Kidney (tissue), 14 donors: ENCODE data around the gene CPT2. TPM values are rescaled to one million over a fixed set of nuclear protein-coding genes. Genes with fewer than 3 reads are reported as not detected.
"Not testable (repeated sequence)": the region's sequence is repeated elsewhere in the genome, so short reads cannot be mapped to it uniquely, and the experiment has no call there.

Source experiments
- DNase-seq, 5 donors: peaks; one replicate each; pipeline ENCODE4 v3.0.0-alpha.2; 2013 to 2020
- FAIRE-seq: peaks from 2 replicates; lab custom pipeline; 2012; peaks lifted over from hg19 to GRCh38; lab: Jason Lieb, UNC
- H3K27ac ChIP-seq, 2 donors: one replicate each; pipeline ENCODE4 v1.7.0; 2013; ENCODE audit warnings: low read depth in 2 of 2, low read length in 2 of 2, inconsistent platforms in 1 of 2
- H3K27me3 ChIP-seq: one replicate; pipeline ENCODE4 v1.7.1; 2013; ENCODE audit warnings: low read length, inconsistent platforms; ENCODE audit not compliant: control insufficient read depth, insufficient read depth
- H3K36me3 ChIP-seq, 3 donors: one replicate each; pipeline versions ENCODE4 v1.7.0 to v1.7.1; 2013; ENCODE audit warnings: low read length in 3 of 3, control low read depth in 1 of 3, inconsistent platforms in 1 of 3; ENCODE audit not compliant: insufficient read depth in 3 of 3, control insufficient read depth in 2 of 3
- H3K4me1 ChIP-seq, 3 donors: one replicate each; pipeline versions ENCODE4 v1.7.0 to v1.7.1; 2013; ENCODE audit warnings: low read length in 3 of 3, inconsistent platforms in 1 of 3, low read depth in 1 of 3; ENCODE audit not compliant: control insufficient read depth in 2 of 3, insufficient read depth in 2 of 3
- H3K4me3 ChIP-seq, 3 donors: one replicate each; pipeline versions ENCODE4 v1.7.0 to v1.8.1; 2013; ENCODE audit warnings: low read length in 3 of 3, control low read depth in 1 of 3, inconsistent platforms in 1 of 3
- H3K9ac ChIP-seq, 3 donors: one replicate each; pipeline versions ENCODE4 v1.7.0 to v1.7.1; 2013; ENCODE audit warnings: low read length in 3 of 3, control low read depth in 1 of 3, inconsistent platforms in 1 of 3
- H3K9me3 ChIP-seq, 3 donors: one replicate each; pipeline versions ENCODE4 v1.7.0 to v1.7.1; 2013; ENCODE audit warnings: low read length in 3 of 3, control low read depth in 1 of 3, inconsistent platforms in 1 of 3; ENCODE audit not compliant: control insufficient read depth in 2 of 3, insufficient read depth in 1 of 3
- CTCF ChIP-seq: IDR thresholded peaks from 3 replicates; pipeline ENCODE4 v1.5.1; 2012; ENCODE audit warnings: mild to moderate bottlenecking, moderate library complexity, borderline replicate concordance; ENCODE audit not compliant: insufficient read depth; ENCODE audit errors: extremely low read depth
- intact Hi-C: fragments of 100-400 bp; cut with DNase I; formaldehyde crosslinking; loops from one replicate; pipeline ENCODE4 v1.11.1; 2022
- polyA plus RNA-seq: library from polyadenylated mRNA; stranded (reverse); fragments of 350-450 nt; fragmentation: Illumina TruSeq; extraction: RNeasy Lipid Tissue Mini Kit (QIAGEN cat#74804); gene quantifications from one replicate; pipeline ENCODE4 v1.2.3, GENCODE V29; 2014; ENCODE audit warnings: low read depth, low replicate concordance; ENCODE audit not compliant: insufficient read depth
- total RNA-seq: library from RNA; stranded (reverse); fragmentation: NEBNext Ultra II Directional; extraction: Animal tissue kit (Norgen Biotek cat#: 25700); gene quantifications from one replicate; pipeline ENCODE4 v1.2.1, GENCODE V29; 2021
- donor health status: control.
- donor health status: control.
- donor health status: control.
- donor health status: control.
- donor health status: control.
- donor health status: DM: yes; HTN: yes; CAD: no.
- donor health status: Normal renal cell carcinoma (clear cell type).

Gene CPT2
- total and polyA plus RNA-seq, 2 donors from 2014 or later: 24.2 to 57.7 TPM

- peak; percentile 86 for FAIRE-seq
- H3K27ac ChIP-seq: no peak overlapping the region
- H3K9ac ChIP-seq: no peak overlapping the region
Observed at GRCh38 chr1:53182111-53182593, 14.5 kb upstream of the CPT2 start.

GRCh38 chr1:53182716-53183094 lies 13.9 kb upstream of the CPT2 start:
- no peaks in the 10 kb centered on the region for H3K27me3 ChIP-seq
- H3K27ac ChIP-seq: no peak overlapping the region
- H3K9me3 ChIP-seq: no peaks in the 10 kb centered on the region
- H3K9ac ChIP-seq: no peak overlapping the region
- FAIRE-seq (no peak), DNase-seq (no peak)
- no peaks in the 10 kb centered on the region for H3K36me3 ChIP-seq
- no peak for TF ChIP-seq CTCF
- intact Hi-C loops: no loop called here
- H3K4me1 ChIP-seq: peaks cover 0 to 7% (median 3%) of the 10 kb centered on the region in 3 donors
- no peak overlapping the region for H3K4me3 ChIP-seq

More at GRCh38 chr1:53182111-53182593, 14.5 kb upstream of the CPT2 start:
- Histone ChIP-seq H3K9me3 (no peaks in the 10 kb centered on the region), H3K4me1 (peaks cover 0 to 7% (median 3%) of the 10 kb centered on the region in 3 donors), H3K4me3 (no peak overlapping the region), H3K36me3 (no peaks in the 10 kb centered on the region), H3K27me3 (no peaks in the 10 kb centered on the region)
- intact Hi-C loops: no loop called here
- TF ChIP-seq CTCF: peak; percentile 88
- DNase-seq: peak; percentile 84 to 94 (median 87)

GRCh38 chr1:53183095-53183990 lies 13.3 kb upstream of the CPT2 start:
- no peak overlapping the region for H3K4me3 ChIP-seq
- H3K4me1 ChIP-seq: peaks cover 0 to 7% (median 3%) of the 10 kb centered on the region in 3 donors
- TF ChIP-seq CTCF: no peak
- H3K27ac ChIP-seq: no peak overlapping the region
- H3K27me3 ChIP-seq: no peaks in the 10 kb centered on the region
- DNase-seq (no peak), FAIRE-seq (no peak)
- no peak overlapping the region for H3K9ac ChIP-seq
- intact Hi-C loops: no loop called here
- H3K9me3 ChIP-seq: no peaks in the 10 kb centered on the region
- no peaks in the 10 kb centered on the region for H3K36me3 ChIP-seq

- H3K4me3 ChIP-seq, H3K9ac ChIP-seq, H3K36me3 ChIP-seq, H3K27me3 ChIP-seq, H3K4me1 ChIP-seq, H3K27ac ChIP-seq, FAIRE-seq, DNase-seq, H3K9me3 ChIP-seq, intact Hi-C loops: not testable (repeated sequence)
Observed at GRCh38 chr1:53185955-53186297, 10.7 kb upstream of the CPT2 start.
